ENCODE data around the gene PTPN11.
"Not testable (repeated sequence)": the region's sequence is repeated elsewhere in the genome, so short reads cannot be mapped to it uniquely, and the experiment has no call there.

Gene PTPN11

GRCh38 chr12:112409064-112409905 is 9.5 kb upstream of the PTPN11 start, which contains the start of gene RPL6:
TSS of gene RPL6 (minus strand) at chr12:112409605. CDS start at chr12:112408656, 949 bp downstream.
- no peaks in the 10 kb centered on the region for H3K27me3 ChIP-seq (ENCODE audit: control insufficient read depth in 1 of 2, insufficient read depth in 2 of 2, low read length in 2 of 2)
- peak within 1 kb of the TSS; percentile 86 to 99 for H3K4me3 ChIP-seq (ENCODE audit: low read depth in 1 of 2, low read length in 2 of 2)
- peak within 1 kb of the TSS; percentile 93 for H3K9ac ChIP-seq (ENCODE audit: low read depth in 1 of 2, low read length in 2 of 2)
- peaks cover 35 to 39% of the 10 kb centered on the region in 2 donors for H3K36me3 ChIP-seq (ENCODE audit: control insufficient read depth in 1 of 2, insufficient read depth in 2 of 2, low read length in 2 of 2)
- no peaks in the 10 kb centered on the region for H3K9me3 ChIP-seq (ENCODE audit: control insufficient read depth in 1 of 2, low read length in 2 of 2)
- peaks cover 15 to 17% of the 10 kb centered on the region in 2 donors for H3K4me1 ChIP-seq (ENCODE audit: control insufficient read depth in 1 of 2, insufficient read depth in 2 of 2, low read length in 2 of 2)
- H3K27ac ChIP-seq (ENCODE audit: low read depth, low read length), result peak within 1 kb of the TSS; percentile 83

GRCh38 chr12:112409906-112410244 is 8.9 kb upstream of the PTPN11 start:
- Histone ChIP-seq H3K4me1 (ENCODE audit: control insufficient read depth in 1 of 2, insufficient read depth in 2 of 2, low read length in 2 of 2) (peaks cover 15 to 17% of the 10 kb centered on the region in 2 donors), H3K9me3 (ENCODE audit: control insufficient read depth in 1 of 2, low read length in 2 of 2) (no peaks in the 10 kb centered on the region), H3K9ac (ENCODE audit: low read depth in 1 of 2, low read length in 2 of 2) (no peak overlapping the region), H3K36me3 (ENCODE audit: control insufficient read depth in 1 of 2, insufficient read depth in 2 of 2, low read length in 2 of 2) (peaks cover 30 to 33% of the 10 kb centered on the region in 2 donors), H3K27ac (ENCODE audit: low read depth, low read length) (no peak overlapping the region), H3K4me3 (ENCODE audit: low read depth in 1 of 2, low read length in 2 of 2) (no peak overlapping the region), H3K27me3 (ENCODE audit: control insufficient read depth in 1 of 2, insufficient read depth in 2 of 2, low read length in 2 of 2) (no peaks in the 10 kb centered on the region)

GRCh38 chr12:112413855-112414625 is 4.7 kb upstream of the PTPN11 start:
- Histone ChIP-seq H3K27ac (ENCODE audit: low read depth, low read length) (no peak overlapping the region), H3K4me3 (ENCODE audit: low read depth in 1 of 2, low read length in 2 of 2) (no peak overlapping the region), H3K4me1 (ENCODE audit: control insufficient read depth in 1 of 2, insufficient read depth in 2 of 2, low read length in 2 of 2) (no peaks in the 10 kb centered on the region), H3K27me3 (ENCODE audit: control insufficient read depth in 1 of 2, insufficient read depth in 2 of 2, low read length in 2 of 2) (no peaks in the 10 kb centered on the region), H3K9ac (ENCODE audit: low read depth in 1 of 2, low read length in 2 of 2) (no peak overlapping the region), H3K9me3 (ENCODE audit: control insufficient read depth in 1 of 2, low read length in 2 of 2) (no peaks in the 10 kb centered on the region), H3K36me3 (ENCODE audit: control insufficient read depth in 1 of 2, insufficient read depth in 2 of 2, low read length in 2 of 2) (no peaks in the 10 kb centered on the region)

DNA sequence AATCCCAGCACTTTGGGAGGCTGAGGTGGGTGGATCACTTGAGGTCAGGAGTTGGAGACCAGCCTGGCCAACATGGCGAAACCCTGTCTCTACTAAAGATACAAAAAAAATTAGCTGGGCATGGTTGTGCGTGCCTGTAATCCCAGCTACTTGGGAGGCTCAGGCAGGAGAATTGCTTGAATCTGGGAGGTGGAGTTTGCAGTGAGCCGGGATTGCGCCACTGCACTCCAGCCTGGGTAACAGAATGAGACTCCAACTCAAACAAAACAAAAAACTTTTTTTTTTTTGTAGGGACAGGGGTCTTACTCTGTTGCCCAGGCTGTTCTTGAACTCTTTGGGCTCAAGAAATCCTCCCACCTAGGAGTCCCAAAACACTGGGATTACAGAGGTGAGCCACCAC is 3.3 kb upstream of the PTPN11 start:
- H3K9me3 ChIP-seq (ENCODE audit: control insufficient read depth in 1 of 2, low read length in 2 of 2); H3K4me3 ChIP-seq (ENCODE audit: low read depth in 1 of 2, low read length in 2 of 2); H3K36me3 ChIP-seq (ENCODE audit: control insufficient read depth in 1 of 2, insufficient read depth in 2 of 2, low read length in 2 of 2); H3K27me3 ChIP-seq (ENCODE audit: control insufficient read depth in 1 of 2, insufficient read depth in 2 of 2, low read length in 2 of 2); H3K9ac ChIP-seq (ENCODE audit: low read depth in 1 of 2, low read length in 2 of 2); H3K4me1 ChIP-seq (ENCODE audit: control insufficient read depth in 1 of 2, insufficient read depth in 2 of 2, low read length in 2 of 2); H3K27ac ChIP-seq (ENCODE audit: low read depth, low read length): not testable (repeated sequence)

GRCh38 chr12:112418273-112418607 is 507 bp upstream of the PTPN11 start:
- Histone ChIP-seq H3K4me1 (ENCODE audit: control insufficient read depth in 1 of 2, insufficient read depth in 2 of 2, low read length in 2 of 2) (peaks cover 9 to 11% of the 10 kb centered on the region in 2 donors), H3K36me3 (ENCODE audit: control insufficient read depth in 1 of 2, insufficient read depth in 2 of 2, low read length in 2 of 2) (no peaks in the 10 kb centered on the region), H3K27me3 (ENCODE audit: control insufficient read depth in 1 of 2, insufficient read depth in 2 of 2, low read length in 2 of 2) (no peaks in the 10 kb centered on the region), H3K9me3 (ENCODE audit: control insufficient read depth in 1 of 2, low read length in 2 of 2) (no peaks in the 10 kb centered on the region), H3K4me3 (ENCODE audit: low read depth in 1 of 2, low read length in 2 of 2) (peak overlapping the region; percentile 96 to 97), H3K27ac (ENCODE audit: low read depth, low read length) (peak overlapping the region; percentile 92), H3K9ac (ENCODE audit: low read depth in 1 of 2, low read length in 2 of 2) (peak overlapping the region; percentile 85 to 91)

- Histone ChIP-seq H3K27ac (ENCODE audit: low read depth, low read length) (peak overlapping the region; percentile 92), H3K4me1 (ENCODE audit: control insufficient read depth in 1 of 2, insufficient read depth in 2 of 2, low read length in 2 of 2) (peaks cover 9 to 11% of the 10 kb centered on the region in 2 donors), H3K27me3 (ENCODE audit: control insufficient read depth in 1 of 2, insufficient read depth in 2 of 2, low read length in 2 of 2) (no peaks in the 10 kb centered on the region), H3K9me3 (ENCODE audit: control insufficient read depth in 1 of 2, low read length in 2 of 2) (no peaks in the 10 kb centered on the region), H3K4me3 (ENCODE audit: low read depth in 1 of 2, low read length in 2 of 2) (peak overlapping the region; percentile 96 to 97), H3K9ac (ENCODE audit: low read depth in 1 of 2, low read length in 2 of 2) (peak overlapping the region; percentile 78 to 85), H3K36me3 (ENCODE audit: control insufficient read depth in 1 of 2, insufficient read depth in 2 of 2, low read length in 2 of 2) (no peaks in the 10 kb centered on the region)
Measured at GRCh38 chr12:112419297-112420133, 768 bp downstream of the PTPN11 start.

- Histone ChIP-seq H3K27ac (ENCODE audit: low read depth, low read length) (no peak overlapping the region), H3K9ac (ENCODE audit: low read depth in 1 of 2, low read length in 2 of 2) (peak overlapping the region in 1 of 2 donors; percentile 9), H3K4me3 (ENCODE audit: low read depth in 1 of 2, low read length in 2 of 2) (no peak overlapping the region), H3K27me3 (ENCODE audit: control insufficient read depth in 1 of 2, insufficient read depth in 2 of 2, low read length in 2 of 2) (no peaks in the 10 kb centered on the region), H3K4me1 (ENCODE audit: control insufficient read depth in 1 of 2, insufficient read depth in 2 of 2, low read length in 2 of 2) (peaks cover 9 to 11% of the 10 kb centered on the region in 2 donors), H3K36me3 (ENCODE audit: control insufficient read depth in 1 of 2, insufficient read depth in 2 of 2, low read length in 2 of 2) (no peaks in the 10 kb centered on the region), H3K9me3 (ENCODE audit: control insufficient read depth in 1 of 2, low read length in 2 of 2) (no peaks in the 10 kb centered on the region)
Measured at GRCh38 chr12:112420740-112421139, 2.0 kb downstream of the PTPN11 start.

- peak overlapping the region in 1 of 2 donors; percentile 9 for H3K9ac ChIP-seq (ENCODE audit: low read depth in 1 of 2, low read length in 2 of 2)
- H3K9me3 ChIP-seq (ENCODE audit: control insufficient read depth in 1 of 2, low read length in 2 of 2), result no peaks in the 10 kb centered on the region
- peaks cover 9 to 11% of the 10 kb centered on the region in 2 donors for H3K4me1 ChIP-seq (ENCODE audit: control insufficient read depth in 1 of 2, insufficient read depth in 2 of 2, low read length in 2 of 2)
- H3K27me3 ChIP-seq (ENCODE audit: control insufficient read depth in 1 of 2, insufficient read depth in 2 of 2, low read length in 2 of 2), result no peaks in the 10 kb centered on the region
- H3K36me3 ChIP-seq (ENCODE audit: control insufficient read depth in 1 of 2, insufficient read depth in 2 of 2, low read length in 2 of 2), result no peaks in the 10 kb centered on the region
- H3K4me3 ChIP-seq (ENCODE audit: low read depth in 1 of 2, low read length in 2 of 2), result no peak overlapping the region
- no peak overlapping the region for H3K27ac ChIP-seq (ENCODE audit: low read depth, low read length)
Measured at GRCh38 chr12:112421363-112421762, 2.6 kb downstream of the PTPN11 start.

DNA sequence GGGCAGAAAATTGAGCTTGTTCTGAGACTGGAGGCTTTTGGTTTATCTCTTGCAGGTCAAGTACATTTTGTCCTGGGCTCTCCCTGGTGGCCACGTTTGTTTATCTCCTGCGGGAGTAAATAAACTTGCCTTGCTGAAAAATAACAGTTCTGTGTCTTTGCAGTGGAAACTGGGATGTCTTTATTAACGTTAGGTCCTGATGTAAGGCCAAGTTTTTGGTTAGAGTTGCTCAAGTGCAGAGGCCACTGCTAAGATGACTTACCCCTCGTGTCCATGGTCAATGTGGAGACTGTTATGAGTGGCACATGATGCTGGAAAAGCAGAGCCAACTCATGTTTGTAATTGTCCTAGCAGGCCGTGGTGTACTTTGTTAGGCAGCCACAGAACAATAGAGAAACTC is 3.8 kb downstream of the PTPN11 start:
- Histone ChIP-seq H3K36me3 (ENCODE audit: control insufficient read depth in 1 of 2, insufficient read depth in 2 of 2, low read length in 2 of 2) (no peaks in the 10 kb centered on the region), H3K4me3 (ENCODE audit: low read depth in 1 of 2, low read length in 2 of 2) (no peak overlapping the region), H3K27ac (ENCODE audit: low read depth, low read length) (no peak overlapping the region), H3K9ac (ENCODE audit: low read depth in 1 of 2, low read length in 2 of 2) (no peak overlapping the region), H3K4me1 (ENCODE audit: control insufficient read depth in 1 of 2, insufficient read depth in 2 of 2, low read length in 2 of 2) (peaks cover 9 to 11% of the 10 kb centered on the region in 2 donors), H3K9me3 (ENCODE audit: control insufficient read depth in 1 of 2, low read length in 2 of 2) (no peaks in the 10 kb centered on the region), H3K27me3 (ENCODE audit: control insufficient read depth in 1 of 2, insufficient read depth in 2 of 2, low read length in 2 of 2) (no peaks in the 10 kb centered on the region)
